Right lobe of liver (tissue), 6 donors: ENCODE measurements around the gene PCDHB6. TPM values are rescaled to one million over a fixed set of nuclear protein-coding genes. Genes with fewer than 3 reads are reported as not detected.
"Not testable (repeated sequence)": the region's sequence is repeated elsewhere in the genome, so short reads cannot be mapped to it uniquely, and the experiment has no call there.

Experiments
- ATAC-seq, 4 donors: fragments of 200-7000 bp; cut with Tn5 transposase; one replicate each; pipeline ENCODE4 v1.9.1; 2020; ENCODE audit warnings: mild to moderate bottlenecking in 4 of 4, moderate library complexity in 4 of 4
- DNase-seq, 3 donors: peaks; one replicate each; pipeline ENCODE4 v3.0.0-alpha.2; 2020
- H3K27ac ChIP-seq, 3 donors: fragments of 200-600 bp; one replicate each; pipeline ENCODE4 v1.8.0; 2022
- H3K27me3 ChIP-seq, 2 donors: fragments of 200-600 bp; one replicate each; pipeline ENCODE4 v1.8.0; 2022
- H3K36me3 ChIP-seq, 4 donors: fragments of 200-600 bp; sonication (generic) in 1 of 4; one replicate each; pipeline versions ENCODE4 v1.5.1 to v1.8.0; 2017 to 2022; ENCODE audit warnings: control low read depth in 1 of 4
- H3K4me1 ChIP-seq, 4 donors: fragments of 200-600 bp; sonication (generic) in 1 of 4; one replicate each; pipeline versions ENCODE4 v1.5.1 to v1.8.0; 2017 to 2022; ENCODE audit warnings: control low read depth in 1 of 4
- H3K4me3 ChIP-seq, 3 donors: fragments of 200-600 bp; one replicate each; pipeline ENCODE4 v1.8.0; 2022
- H3K9me3 ChIP-seq, 4 donors: fragments of 200-600 bp; sonication (generic) in 1 of 4; one replicate each; pipeline versions ENCODE4 v1.5.1 to v1.8.0; 2017 to 2022; ENCODE audit warnings: control low read depth in 1 of 4
- POLR2A ChIP-seq: fragments of 450-650 bp; IDR thresholded peaks from one replicate; pipeline ENCODE4 v1.6.1; 2017; ENCODE audit warnings: antibody characterized with exemption, mild to moderate bottlenecking
- WGBS: methylation state at CpG from one replicate; pipeline ENCODE4 v1.1.6; 2018; ENCODE audit warnings: low coverage, low lambda C conversion rate; ENCODE audit not compliant: insufficient coverage; ENCODE audit errors: missing lambda C conversion rate; 5-methylcytosine and 5-hydroxymethylcytosine counted together
- intact Hi-C, 2 donors: fragments of 100-400 bp; cut with DNase I; formaldehyde crosslinking; loops; one replicate each; pipeline versions ENCODE4 v1.11.2 to v1.14.1; 2022
- total RNA-seq, 6 experiments: library from RNA; depleted of rRNA in 2 of 6; stranded (reverse); fragments of >200 nt in 2 of 6; fragmentation: NEBNext Ultra II Directional in 3 of 6; extraction: Animal tissue kit (Norgen Biotek cat#: 25700) in 3 of 6; gene quantifications; one replicate each; pipeline versions ENCODE4 v1.1.0 to v1.2.4, GENCODE V29; 2016 to 2023
- TF ChIP-seq, protein P1 (sequence below), 4 donors: fragments of 200-600 bp in 3 of 4; fragments of 450-650 bp in 1 of 4; IDR thresholded peaks; one replicate each; pipeline versions ENCODE4 v1.5.1 to v1.8.0; 2016 to 2022; ENCODE audit warnings: antibody characterized with exemption in 4 of 4, mild to moderate bottlenecking in 2 of 4
- donor health status: DM: no; HTN: yes; CAD: no.
- donor health status: DM: no; HTN: no; CAD: no.
- donor health status: DM: no; HTN: no; CAD: no.
- donor health status: DM: no; HTN: yes; CAD: no.
- donor health status: DM: no; HTN: yes; CAD: no.

The PCDHB6 gene
- total RNA-seq, 6 experiments from 2014 or later: 0.06 to 0.16 (median 0.12) TPM; not detected in 2

DNA sequence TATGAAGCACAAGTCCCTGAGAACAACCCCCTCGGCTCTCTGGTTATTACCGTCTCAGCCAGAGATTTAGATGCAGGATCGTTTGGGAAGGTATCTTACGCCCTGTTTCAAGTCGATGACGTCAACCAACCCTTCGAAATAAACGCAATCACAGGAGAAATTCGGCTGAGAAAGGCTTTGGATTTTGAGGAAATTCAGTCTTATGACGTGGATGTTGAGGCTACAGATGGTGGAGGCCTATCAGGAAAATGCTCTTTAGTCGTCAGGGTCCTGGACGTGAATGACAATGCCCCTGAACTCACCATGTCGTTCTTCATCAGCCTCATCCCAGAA, 1.1 kb downstream of the PCDHB6 start:
- H3K9me3 ChIP-seq: no peaks in the 10 kb centered on the region
- no peaks in the 10 kb centered on the region for H3K4me1 ChIP-seq
- DNase-seq (no peak), ATAC-seq (no peak)
- no peak for TF ChIP-seq POLR2A
- TF ChIP-seq, protein P1, sequence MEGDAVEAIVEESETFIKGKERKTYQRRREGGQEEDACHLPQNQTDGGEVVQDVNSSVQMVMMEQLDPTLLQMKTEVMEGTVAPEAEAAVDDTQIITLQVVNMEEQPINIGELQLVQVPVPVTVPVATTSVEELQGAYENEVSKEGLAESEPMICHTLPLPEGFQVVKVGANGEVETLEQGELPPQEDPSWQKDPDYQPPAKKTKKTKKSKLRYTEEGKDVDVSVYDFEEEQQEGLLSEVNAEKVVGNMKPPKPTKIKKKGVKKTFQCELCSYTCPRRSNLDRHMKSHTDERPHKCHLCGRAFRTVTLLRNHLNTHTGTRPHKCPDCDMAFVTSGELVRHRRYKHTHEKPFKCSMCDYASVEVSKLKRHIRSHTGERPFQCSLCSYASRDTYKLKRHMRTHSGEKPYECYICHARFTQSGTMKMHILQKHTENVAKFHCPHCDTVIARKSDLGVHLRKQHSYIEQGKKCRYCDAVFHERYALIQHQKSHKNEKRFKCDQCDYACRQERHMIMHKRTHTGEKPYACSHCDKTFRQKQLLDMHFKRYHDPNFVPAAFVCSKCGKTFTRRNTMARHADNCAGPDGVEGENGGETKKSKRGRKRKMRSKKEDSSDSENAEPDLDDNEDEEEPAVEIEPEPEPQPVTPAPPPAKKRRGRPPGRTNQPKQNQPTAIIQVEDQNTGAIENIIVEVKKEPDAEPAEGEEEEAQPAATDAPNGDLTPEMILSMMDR (IDR thresholded peaks at IDR 0.05): no peak
- intact Hi-C loops: no loop called here
- H3K27ac ChIP-seq: no peak overlapping the region
- H3K27me3 ChIP-seq: no peaks in the 10 kb centered on the region
- no peaks in the 10 kb centered on the region for H3K36me3 ChIP-seq
- 15% methylated on average over 13 of the region's 13 CpGs for WGBS
- H3K4me3 ChIP-seq: no peak overlapping the region

DNA sequence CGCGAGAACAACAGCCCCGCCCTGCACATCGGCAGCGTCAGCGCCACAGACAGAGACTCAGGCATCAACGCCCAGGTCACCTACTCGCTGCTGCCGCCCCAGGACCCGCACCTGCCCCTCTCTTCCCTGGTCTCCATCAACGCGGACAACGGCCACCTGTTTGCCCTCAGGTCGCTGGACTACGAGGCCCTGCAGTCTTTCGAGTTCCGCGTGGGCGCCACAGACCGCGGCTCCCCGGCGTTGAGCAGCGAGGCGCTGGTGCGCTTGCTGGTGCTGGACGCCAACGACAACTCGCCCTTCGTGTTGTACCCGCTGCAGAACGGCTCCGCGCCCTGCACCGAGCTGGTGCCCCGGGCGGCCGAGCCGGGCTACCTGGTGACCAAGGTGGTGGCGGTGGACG, 1.8 kb downstream of the PCDHB6 start:
- H3K4me3 ChIP-seq, H3K36me3 ChIP-seq, DNase-seq, H3K4me1 ChIP-seq, intact Hi-C loops, ATAC-seq, H3K27me3 ChIP-seq, H3K27ac ChIP-seq, H3K9me3 ChIP-seq: not testable (repeated sequence)
- WGBS: 24% methylated on average over 12 of the region's 41 CpGs

DNA sequence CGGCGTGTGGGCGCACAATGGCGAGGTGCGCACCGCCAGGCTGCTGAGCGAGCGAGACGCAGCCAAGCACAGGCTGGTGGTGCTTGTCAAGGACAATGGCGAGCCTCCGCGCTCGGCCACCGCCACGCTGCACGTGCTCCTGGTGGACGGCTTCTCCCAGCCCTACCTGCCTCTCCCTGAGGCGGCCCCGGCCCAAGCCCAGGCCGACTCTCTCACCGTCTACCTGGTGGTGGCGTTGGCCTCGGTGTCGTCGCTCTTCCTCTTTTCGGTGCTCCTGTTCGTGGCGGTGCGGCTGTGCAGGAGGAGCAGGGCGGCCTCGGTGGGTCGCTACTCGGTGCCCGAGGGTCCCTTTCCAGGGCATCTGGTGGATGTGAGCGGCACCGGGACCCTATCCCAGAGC, 2.2 kb downstream of the PCDHB6 start:
- DNase-seq, ATAC-seq, H3K9me3 ChIP-seq, H3K4me3 ChIP-seq, H3K4me1 ChIP-seq, intact Hi-C loops, H3K27ac ChIP-seq, H3K27me3 ChIP-seq, H3K36me3 ChIP-seq: not testable (repeated sequence)
- 20% methylated on average over 14 of the region's 36 CpGs for WGBS

DNA sequence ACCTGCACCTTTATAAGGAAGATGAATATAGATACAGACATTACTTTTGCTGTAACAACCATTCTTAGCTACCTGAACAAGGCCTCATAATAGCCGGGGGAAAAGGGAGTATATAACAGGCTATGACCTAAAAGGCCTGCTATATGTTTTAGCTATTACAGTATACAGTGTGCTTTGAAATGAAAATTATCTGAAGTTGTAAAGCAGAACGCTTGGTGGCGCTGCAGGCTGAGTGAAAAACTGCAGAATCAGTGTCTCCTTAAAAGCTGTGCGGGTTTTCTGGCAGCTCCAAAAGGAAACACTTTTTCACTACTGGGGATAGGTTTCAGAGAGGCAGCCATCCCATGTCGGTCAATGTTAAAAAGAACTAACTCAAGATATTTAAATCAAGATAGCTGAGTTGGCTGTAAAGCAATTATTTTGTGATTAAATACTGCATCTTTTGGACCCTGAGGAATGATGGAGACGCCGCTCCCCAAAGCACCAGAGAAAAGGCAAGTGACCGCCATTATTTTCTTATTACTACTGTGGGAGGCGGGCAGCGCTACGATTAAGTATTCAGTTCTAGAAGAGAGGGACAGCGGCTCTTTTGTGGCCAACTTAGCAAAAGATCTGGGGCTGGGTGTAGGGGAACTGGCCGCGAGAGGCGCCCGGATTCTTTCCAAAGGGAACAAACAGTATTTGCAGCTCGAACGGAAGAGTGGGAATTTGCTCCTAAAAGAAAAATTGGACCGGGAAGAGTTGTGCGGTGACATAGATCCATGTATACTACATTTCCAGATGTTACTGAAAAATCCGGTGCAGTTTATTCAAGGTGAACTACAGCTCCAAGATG, 5.9 kb downstream of the PCDHB6 start:
- no peak overlapping the region for H3K4me3 ChIP-seq
- H3K9me3 ChIP-seq: no peaks in the 10 kb centered on the region
- intact Hi-C loops: no loop called here
- H3K27ac ChIP-seq: no peak overlapping the region
- no peak for DNase-seq
- H3K27me3 ChIP-seq: no peaks in the 10 kb centered on the region
- no peaks in the 10 kb centered on the region for H3K36me3 ChIP-seq
- TF ChIP-seq, protein P1 (IDR thresholded peaks at IDR 0.05): no peak
- no peak for TF ChIP-seq POLR2A
- WGBS: 28% methylated on average over 21 of the region's 21 CpGs
- no peak for ATAC-seq
- no peaks in the 10 kb centered on the region for H3K4me1 ChIP-seq

DNA sequence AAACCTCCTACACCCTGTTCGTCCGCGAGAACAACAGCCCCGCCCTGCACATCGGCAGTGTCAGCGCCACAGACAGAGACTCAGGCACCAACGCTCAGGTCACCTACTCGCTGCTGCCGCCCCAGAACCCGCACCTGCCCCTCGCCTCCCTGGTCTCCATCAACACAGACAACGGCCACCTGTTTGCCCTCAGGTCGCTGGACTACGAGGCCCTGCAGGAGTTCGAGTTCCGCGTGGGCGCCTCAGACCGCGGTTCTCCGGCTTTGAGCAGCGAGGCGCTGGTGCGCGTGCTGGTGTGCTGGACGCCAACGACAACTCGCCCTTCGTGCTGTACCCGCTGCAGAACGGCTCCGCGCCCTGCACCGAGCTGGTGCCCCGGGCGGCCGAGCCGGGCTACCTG, 7.5 kb downstream of the PCDHB6 start:
- intact Hi-C loops, H3K36me3 ChIP-seq, H3K27ac ChIP-seq, DNase-seq, H3K4me3 ChIP-seq, H3K9me3 ChIP-seq, H3K4me1 ChIP-seq, H3K27me3 ChIP-seq, ATAC-seq: not testable (repeated sequence)
- 31% methylated on average over 16 of the region's 38 CpGs for WGBS

DNA sequence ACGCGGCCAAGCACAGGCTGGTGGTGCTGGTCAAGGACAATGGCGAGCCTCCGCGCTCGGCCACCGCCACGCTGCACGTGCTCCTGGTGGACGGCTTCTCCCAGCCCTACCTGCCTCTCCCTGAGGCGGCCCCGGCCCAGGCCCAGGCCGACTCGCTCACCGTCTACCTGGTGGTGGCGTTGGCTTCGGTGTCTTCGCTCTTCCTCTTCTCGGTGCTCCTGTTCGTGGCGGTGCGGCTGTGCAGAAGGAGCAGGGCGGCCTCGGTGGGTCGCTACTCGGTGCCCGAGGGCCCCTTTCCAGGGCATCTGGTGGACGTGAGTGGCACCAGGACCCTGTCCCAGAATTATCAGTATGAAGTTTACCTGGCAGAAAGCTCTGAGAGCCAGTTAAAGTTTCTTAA, 8.0 kb downstream of the PCDHB6 start:
- H3K4me3 ChIP-seq, H3K4me1 ChIP-seq, intact Hi-C loops, DNase-seq, H3K27ac ChIP-seq, ATAC-seq, H3K27me3 ChIP-seq, H3K36me3 ChIP-seq, H3K9me3 ChIP-seq: not testable (repeated sequence)
- 20% methylated on average over 2 of the region's 28 CpGs for WGBS
